SU-DHL-6 (cell line): Measurements from ENCODE around the gene PLEKHA6.

Experiments
- H2AFZ ChIP-seq: fragments of 200-600 bp; sonication (generic); 2 replicates; pipeline ENCODE4 v1.6.1; 2014; ENCODE audit warnings: low read depth, mild to moderate bottlenecking, moderate library complexity, mixed read lengths, antibody characterized with exemption, low read length; ENCODE audit not compliant: severe bottlenecking
- H3F3A ChIP-seq: fragments of 200-600 bp; shearing (Covaris generic); 2 replicates; pipeline ENCODE4 v1.6.0; 2016; ENCODE audit warnings: antibody characterized with exemption, mild to moderate bottlenecking; ENCODE audit not compliant: insufficient read depth
- H3K27ac ChIP-seq: fragments of 200-600 bp; sonication (generic); 2 replicates; pipeline ENCODE4 v1.5.1; 2016; ENCODE audit warnings: low read depth, mild to moderate bottlenecking, low read length, moderate library complexity, mixed read lengths
- H3K27me3 ChIP-seq: fragments of 200-600 bp; sonication (generic), shearing (Covaris generic); 2 replicates; pipeline ENCODE4 v1.6.0; 2014; ENCODE audit warnings: mild to moderate bottlenecking, low read length
- H3K36me3 ChIP-seq: fragments of 200-600 bp; sonication (generic); 2 replicates; pipeline ENCODE4 v1.6.1; 2014; ENCODE audit warnings: mild to moderate bottlenecking, low read length, mixed read lengths
- H3K4me2 ChIP-seq: fragments of 300-600, 200-600 bp; shearing (Covaris generic), sonication (generic); 2 replicates; pipeline ENCODE4 v1.6.0; 2014; ENCODE audit warnings: low read length, low read depth, mild to moderate bottlenecking; ENCODE audit not compliant: poor library complexity, severe bottlenecking
- H3K4me3 ChIP-seq: fragments of 200-600 bp; sonication (generic); 2 replicates; pipeline ENCODE4 v1.5.1; 2014; ENCODE audit warnings: antibody characterized with exemption, low read length, mild to moderate bottlenecking, mixed read lengths; ENCODE audit not compliant: insufficient read depth, poor library complexity, severe bottlenecking
- H3K79me2 ChIP-seq: fragments of 200-600 bp; sonication (generic); 2 replicates; pipeline ENCODE4 v1.6.1; 2014; ENCODE audit warnings: mild to moderate bottlenecking, low read length, moderate library complexity; ENCODE audit not compliant: insufficient read depth
- H3K9ac ChIP-seq: fragments of 200-600 bp; sonication (generic); 2 replicates; pipeline ENCODE4 v1.7.0; 2014; ENCODE audit warnings: mild to moderate bottlenecking, low read length
- H3K9me2 ChIP-seq: fragments of 200-600 bp; sonication (generic); replicated peaks from 2 replicates; pipeline ENCODE4 v1.6.1; 2014; ENCODE audit warnings: low read length; ENCODE audit not compliant: insufficient read depth
- H3K9me3 ChIP-seq: fragments of 200-600 bp; sonication (generic); 2 replicates; pipeline ENCODE4 v1.6.1; 2014; ENCODE audit warnings: low read length, mixed read lengths; ENCODE audit not compliant: insufficient read depth
- H4K20me1 ChIP-seq: fragments of 200-600 bp; sonication (generic); 2 replicates; pipeline ENCODE4 v1.6.1; 2014; ENCODE audit warnings: low read depth, mild to moderate bottlenecking, antibody characterized with exemption, low read length, moderate library complexity, mixed read lengths
- EZH2phosphoT487 ChIP-seq: fragments of 200-600 bp; sonication (generic), shearing (Covaris generic); conservative IDR thresholded peaks from 2 replicates; pipeline ENCODE4 v1.6.1; 2018; ENCODE audit warnings: mild to moderate bottlenecking, antibody characterized with exemption, low read length, moderate library complexity, mixed read lengths
- TF ChIP-seq, protein P1 (sequence below): fragments of 200-600 bp; sonication (generic); IDR thresholded peaks from one replicate; pipeline ENCODE4 v1.5.1; 2017; ENCODE audit warnings: antibody characterized with exemption, mild to moderate bottlenecking, low read length, moderate library complexity; ENCODE audit not compliant: insufficient read depth, poor library complexity, severe bottlenecking

The PLEKHA6 gene

DNA sequence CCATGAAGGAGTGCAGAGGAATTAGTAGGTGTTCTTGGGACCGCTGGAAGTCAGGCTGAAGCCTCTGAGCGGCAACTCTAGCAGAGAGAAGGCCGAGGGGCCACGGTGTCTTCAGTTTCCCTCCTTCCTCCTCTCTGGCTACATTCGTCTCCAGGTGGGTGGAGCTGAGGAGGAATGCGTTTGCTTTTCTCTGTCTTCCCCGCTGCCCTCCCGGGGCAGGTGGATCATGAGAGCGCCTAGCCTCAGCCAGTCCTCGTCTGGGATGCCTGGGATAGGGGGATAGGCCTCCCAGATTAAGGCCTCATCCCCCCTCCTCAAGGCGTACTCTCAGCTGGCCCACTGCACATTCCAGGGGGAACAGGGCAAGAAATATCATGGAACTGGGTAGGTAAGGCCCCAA is 138.5 kb downstream of the PLEKHA6 start:
- Histone ChIP-seq H3K27me3 (no peaks in the 10 kb centered on the region), H3K36me3 (no peaks in the 10 kb centered on the region)

DNA sequence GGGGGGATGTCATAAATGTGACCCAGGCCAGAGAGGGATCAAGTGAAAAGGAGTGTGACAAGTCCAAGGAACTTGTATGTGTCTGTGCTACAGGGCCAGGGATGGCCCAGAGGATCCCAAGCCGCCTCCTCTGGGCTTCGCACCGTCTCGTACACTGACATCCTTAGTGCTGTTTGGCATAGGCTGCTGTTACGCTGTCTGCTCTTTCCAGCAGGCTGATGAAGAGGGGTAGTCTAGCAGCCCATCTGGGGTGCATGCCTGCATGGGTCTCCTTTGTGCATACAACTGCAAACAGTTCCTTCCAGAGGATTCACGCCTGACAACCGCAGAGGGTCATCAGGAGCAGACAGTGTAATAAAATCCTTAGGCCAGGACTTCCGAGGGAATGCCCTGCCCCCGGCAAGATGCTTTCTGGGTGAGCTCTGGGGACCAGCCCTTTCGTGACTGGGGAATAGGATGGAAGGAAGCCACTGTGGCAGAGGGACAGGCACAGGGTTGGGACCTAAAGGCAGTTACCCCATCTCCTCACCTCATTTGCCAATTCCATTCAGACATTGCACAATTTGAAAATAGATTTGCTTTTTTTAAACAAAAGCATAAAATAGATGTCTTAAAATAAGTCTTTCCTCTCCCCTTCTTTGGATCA is 139.6 kb downstream of the PLEKHA6 start:
- no peak overlapping the region for H3K4me3 ChIP-seq
- H2AFZ ChIP-seq, result no peak overlapping the region
- no peaks in the 10 kb centered on the region for H3F3A ChIP-seq
- no peaks in the 10 kb centered on the region for H3K79me2 ChIP-seq
- no peak overlapping the region for H3K27ac ChIP-seq
- TF ChIP-seq, protein P1, sequence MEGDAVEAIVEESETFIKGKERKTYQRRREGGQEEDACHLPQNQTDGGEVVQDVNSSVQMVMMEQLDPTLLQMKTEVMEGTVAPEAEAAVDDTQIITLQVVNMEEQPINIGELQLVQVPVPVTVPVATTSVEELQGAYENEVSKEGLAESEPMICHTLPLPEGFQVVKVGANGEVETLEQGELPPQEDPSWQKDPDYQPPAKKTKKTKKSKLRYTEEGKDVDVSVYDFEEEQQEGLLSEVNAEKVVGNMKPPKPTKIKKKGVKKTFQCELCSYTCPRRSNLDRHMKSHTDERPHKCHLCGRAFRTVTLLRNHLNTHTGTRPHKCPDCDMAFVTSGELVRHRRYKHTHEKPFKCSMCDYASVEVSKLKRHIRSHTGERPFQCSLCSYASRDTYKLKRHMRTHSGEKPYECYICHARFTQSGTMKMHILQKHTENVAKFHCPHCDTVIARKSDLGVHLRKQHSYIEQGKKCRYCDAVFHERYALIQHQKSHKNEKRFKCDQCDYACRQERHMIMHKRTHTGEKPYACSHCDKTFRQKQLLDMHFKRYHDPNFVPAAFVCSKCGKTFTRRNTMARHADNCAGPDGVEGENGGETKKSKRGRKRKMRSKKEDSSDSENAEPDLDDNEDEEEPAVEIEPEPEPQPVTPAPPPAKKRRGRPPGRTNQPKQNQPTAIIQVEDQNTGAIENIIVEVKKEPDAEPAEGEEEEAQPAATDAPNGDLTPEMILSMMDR, result no peak
- TF ChIP-seq EZH2phosphoT487, result no peak
- no peaks in the 10 kb centered on the region for H3K9me3 ChIP-seq
- H4K20me1 ChIP-seq, result no peaks in the 10 kb centered on the region
- H3K27me3 ChIP-seq, result no peaks in the 10 kb centered on the region
- no peak overlapping the region for H3K9ac ChIP-seq
- H3K4me2 ChIP-seq, result no peak overlapping the region
- H3K36me3 ChIP-seq, result no peaks in the 10 kb centered on the region
- no peaks in the 10 kb centered on the region for H3K9me2 ChIP-seq

More for the DNA sequence above, 138.5 kb downstream of the PLEKHA6 start:
- Histone ChIP-seq H3K9me2 (no peaks in the 10 kb centered on the region), H3K4me3 (no peak overlapping the region), H4K20me1 (no peaks in the 10 kb centered on the region), H3F3A (no peaks in the 10 kb centered on the region), H3K9me3 (no peaks in the 10 kb centered on the region), H3K9ac (no peak overlapping the region), H3K79me2 (no peaks in the 10 kb centered on the region), H2AFZ (no peak overlapping the region), H3K4me2 (no peak overlapping the region), H3K27ac (no peak overlapping the region)
- TF ChIP-seq, protein P1, result no peak
- TF ChIP-seq EZH2phosphoT487, result no peak

DNA sequence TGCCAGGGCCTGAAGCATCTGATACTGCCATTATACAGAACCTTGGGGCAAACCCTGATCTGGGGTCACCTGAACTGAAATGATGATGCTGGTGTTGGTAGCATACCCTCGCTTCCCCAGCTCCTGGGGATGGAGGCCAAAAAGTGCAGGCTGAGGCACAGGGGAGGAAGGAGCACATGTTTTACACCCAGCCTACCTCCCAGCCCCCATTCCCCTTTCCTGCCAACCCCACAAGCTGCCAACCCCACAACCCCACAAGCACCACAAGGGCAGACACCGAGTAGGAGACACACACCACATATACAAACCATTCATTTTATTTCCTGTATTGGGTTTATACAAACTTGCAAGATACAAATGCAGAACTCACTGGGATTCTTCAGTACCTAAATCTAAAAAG is 141.2 kb downstream of the PLEKHA6 start:
- no peaks in the 10 kb centered on the region for H3K9me3 ChIP-seq
- H3K36me3 ChIP-seq, result no peaks in the 10 kb centered on the region
- H2AFZ ChIP-seq, result no peak overlapping the region
- no peak overlapping the region for H3K9ac ChIP-seq
- H3K27ac ChIP-seq, result no peak overlapping the region
- TF ChIP-seq, protein P1, result no peak
- no peak for TF ChIP-seq EZH2phosphoT487
- no peak overlapping the region for H3K4me2 ChIP-seq
- no peaks in the 10 kb centered on the region for H3K9me2 ChIP-seq
- H4K20me1 ChIP-seq, result no peaks in the 10 kb centered on the region
- no peaks in the 10 kb centered on the region for H3F3A ChIP-seq
- no peaks in the 10 kb centered on the region for H3K79me2 ChIP-seq
- H3K4me3 ChIP-seq, result no peak overlapping the region
- H3K27me3 ChIP-seq, result no peaks in the 10 kb centered on the region
